ENCODE measurements around the gene CAMKK1. TPM values are rescaled to one million over a fixed set of nuclear protein-coding genes. Genes with fewer than 3 reads are reported as not detected.

The CAMKK1 gene
- total RNA-seq, 2 donors from 2014 or later: 3.0 to 3.2 TPM

DNA sequence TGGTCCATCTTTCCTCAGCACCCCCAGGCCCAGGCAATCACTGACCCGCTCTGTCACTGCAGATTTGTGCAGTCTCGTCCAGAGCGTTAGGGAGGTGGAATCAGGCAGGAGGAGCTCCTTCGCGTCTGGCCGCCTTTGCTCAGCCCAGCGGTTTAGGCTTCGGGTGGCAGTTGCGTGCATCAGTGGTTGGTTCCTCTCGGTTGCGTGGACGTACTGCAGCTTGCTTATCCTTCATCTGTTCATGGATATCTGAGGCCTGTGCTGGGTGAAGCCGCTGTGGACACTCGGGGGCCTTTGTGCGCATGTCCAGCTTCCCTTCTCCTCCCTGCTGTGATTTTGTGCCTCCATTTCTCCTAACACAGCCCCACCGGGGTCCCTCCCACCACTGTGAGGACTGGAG lies 28.2 kb upstream of the CAMKK1 start:
- TF ChIP-seq, protein P1, sequence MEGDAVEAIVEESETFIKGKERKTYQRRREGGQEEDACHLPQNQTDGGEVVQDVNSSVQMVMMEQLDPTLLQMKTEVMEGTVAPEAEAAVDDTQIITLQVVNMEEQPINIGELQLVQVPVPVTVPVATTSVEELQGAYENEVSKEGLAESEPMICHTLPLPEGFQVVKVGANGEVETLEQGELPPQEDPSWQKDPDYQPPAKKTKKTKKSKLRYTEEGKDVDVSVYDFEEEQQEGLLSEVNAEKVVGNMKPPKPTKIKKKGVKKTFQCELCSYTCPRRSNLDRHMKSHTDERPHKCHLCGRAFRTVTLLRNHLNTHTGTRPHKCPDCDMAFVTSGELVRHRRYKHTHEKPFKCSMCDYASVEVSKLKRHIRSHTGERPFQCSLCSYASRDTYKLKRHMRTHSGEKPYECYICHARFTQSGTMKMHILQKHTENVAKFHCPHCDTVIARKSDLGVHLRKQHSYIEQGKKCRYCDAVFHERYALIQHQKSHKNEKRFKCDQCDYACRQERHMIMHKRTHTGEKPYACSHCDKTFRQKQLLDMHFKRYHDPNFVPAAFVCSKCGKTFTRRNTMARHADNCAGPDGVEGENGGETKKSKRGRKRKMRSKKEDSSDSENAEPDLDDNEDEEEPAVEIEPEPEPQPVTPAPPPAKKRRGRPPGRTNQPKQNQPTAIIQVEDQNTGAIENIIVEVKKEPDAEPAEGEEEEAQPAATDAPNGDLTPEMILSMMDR (IDR thresholded peaks at IDR 0.05): no peak
- H3K9me3 ChIP-seq: no peaks in the 10 kb centered on the region
- H3K27ac ChIP-seq: no peak overlapping the region
- no peaks in the 10 kb centered on the region for H3K27me3 ChIP-seq
- no peak overlapping the region for H3K4me3 ChIP-seq
- no peaks in the 10 kb centered on the region for H3K36me3 ChIP-seq
- no peak for DNase-seq (ENCODE audit: low spot score)
- peaks cover 0 to 31% of the 10 kb centered on the region in 2 donors for H3K4me1 ChIP-seq

DNA sequence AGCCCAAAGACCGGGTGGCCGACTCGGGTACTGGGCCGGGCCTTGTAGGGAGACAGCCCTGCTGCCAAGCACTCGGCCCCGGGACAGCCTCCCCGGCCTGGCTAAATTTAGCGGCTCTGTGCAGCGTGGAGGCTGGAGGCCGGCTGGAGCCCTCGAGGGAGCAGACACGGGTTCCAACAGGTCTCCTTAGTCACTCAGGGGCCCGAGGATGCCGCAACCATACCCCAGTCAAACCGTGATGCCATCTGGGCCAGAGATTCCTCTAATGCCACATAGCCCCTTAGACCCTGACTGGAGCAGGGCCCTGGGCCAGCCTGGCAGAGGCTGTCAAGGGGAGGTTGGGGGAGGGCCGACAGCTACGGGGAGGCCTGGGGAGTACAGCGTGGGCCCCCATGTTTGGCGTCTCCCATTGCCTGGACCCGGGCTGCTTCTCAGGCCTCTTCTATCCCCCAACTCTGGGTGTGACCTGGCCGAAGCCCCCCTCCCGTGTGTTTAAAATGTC lies 26.3 kb upstream of the CAMKK1 start:
- H3K27ac ChIP-seq: peak overlapping the region; percentile 35 to 57
- H3K4me1 ChIP-seq: peaks cover 0 to 35% of the 10 kb centered on the region in 2 donors
- H3K27me3 ChIP-seq: no peaks in the 10 kb centered on the region
- no peak overlapping the region for H3K4me3 ChIP-seq
- TF ChIP-seq, protein P1 (IDR thresholded peaks at IDR 0.05): no peak
- no peak for DNase-seq (ENCODE audit: low spot score)
- H3K36me3 ChIP-seq: no peaks in the 10 kb centered on the region
- no peaks in the 10 kb centered on the region for H3K9me3 ChIP-seq

DNA sequence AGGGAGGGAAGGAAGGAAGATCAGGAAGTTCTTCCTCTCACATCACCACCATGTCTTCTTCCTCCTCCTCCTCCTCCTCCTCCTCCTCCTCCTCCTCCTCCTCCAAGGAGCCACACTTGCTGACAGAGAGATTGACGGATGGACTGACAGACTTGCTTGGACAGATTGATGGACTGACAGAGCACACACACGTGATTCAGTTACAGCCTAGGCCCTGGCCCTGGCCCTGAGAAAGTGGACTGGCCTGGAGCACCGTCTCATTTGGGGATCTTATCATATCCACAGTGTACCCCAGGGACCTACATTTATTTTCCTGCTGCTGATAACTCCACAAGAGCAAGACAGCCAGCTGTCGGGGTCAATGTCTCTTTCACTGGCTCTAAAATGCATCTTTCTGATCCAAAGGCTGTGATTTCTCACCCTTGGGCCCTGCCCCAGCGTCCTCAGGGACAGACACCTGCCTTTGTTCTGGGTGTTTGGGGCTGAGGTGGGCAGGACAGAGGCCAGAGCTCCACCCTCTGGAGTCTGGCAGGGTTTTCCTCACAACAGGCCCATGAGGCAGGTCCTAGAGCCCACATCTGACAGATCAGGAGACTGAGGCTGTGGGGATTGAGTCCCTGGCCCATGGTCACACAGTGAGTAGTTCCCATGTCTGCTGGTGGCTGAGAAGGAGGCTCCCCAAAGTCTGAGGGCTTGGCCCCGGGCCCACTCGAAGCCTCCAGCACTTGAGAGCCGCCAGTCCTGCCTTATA lies 25.7 kb upstream of the CAMKK1 start:
- no peaks in the 10 kb centered on the region for H3K9me3 ChIP-seq
- H3K4me3 ChIP-seq: no peak overlapping the region
- TF ChIP-seq, protein P1 (IDR thresholded peaks at IDR 0.05): no peak
- H3K27ac ChIP-seq: peak overlapping the region; percentile 35 to 57
- peaks cover 0 to 41% of the 10 kb centered on the region in 2 donors for H3K4me1 ChIP-seq
- H3K36me3 ChIP-seq: no peaks in the 10 kb centered on the region
- DNase-seq (ENCODE audit: low spot score): no peak
- no peaks in the 10 kb centered on the region for H3K27me3 ChIP-seq

DNA sequence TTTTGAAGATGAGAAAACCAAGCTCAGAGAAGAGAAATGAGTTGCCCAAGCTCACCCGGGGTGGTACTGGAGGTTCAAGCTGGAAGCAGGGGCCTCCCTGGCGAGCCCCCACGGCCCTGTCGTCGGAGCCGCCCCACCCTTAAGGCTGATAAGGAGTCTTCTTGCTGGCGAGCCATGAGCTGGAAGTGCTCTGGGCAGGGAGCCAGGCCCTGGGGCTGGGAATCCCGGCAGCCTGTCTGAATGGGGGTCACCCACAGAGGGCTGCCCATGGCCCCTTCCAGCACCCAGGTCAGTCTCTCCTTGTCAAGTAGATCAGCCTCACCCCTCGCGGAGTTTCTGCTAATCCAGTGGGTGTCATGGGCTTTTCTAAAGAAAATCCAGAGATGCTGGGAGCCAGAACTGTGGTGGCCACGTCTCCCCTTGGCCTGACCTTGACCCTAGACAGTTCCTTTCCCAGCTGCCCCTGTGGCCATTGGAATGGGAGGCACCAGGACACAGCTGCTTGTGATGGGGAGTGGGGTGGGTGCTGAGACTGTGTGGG lies 24.6 kb upstream of the CAMKK1 start:
- Histone ChIP-seq H3K27me3 (no peaks in the 10 kb centered on the region), H3K4me3 (no peak overlapping the region), H3K27ac (peak overlapping the region; percentile 21 to 60), H3K9me3 (no peaks in the 10 kb centered on the region), H3K36me3 (no peaks in the 10 kb centered on the region), H3K4me1 (peaks cover 0 to 42% of the 10 kb centered on the region in 2 donors)
- peak; percentile 76 for DNase-seq (ENCODE audit: low spot score)
- TF ChIP-seq, protein P1 (IDR thresholded peaks at IDR 0.05): no peak

DNA sequence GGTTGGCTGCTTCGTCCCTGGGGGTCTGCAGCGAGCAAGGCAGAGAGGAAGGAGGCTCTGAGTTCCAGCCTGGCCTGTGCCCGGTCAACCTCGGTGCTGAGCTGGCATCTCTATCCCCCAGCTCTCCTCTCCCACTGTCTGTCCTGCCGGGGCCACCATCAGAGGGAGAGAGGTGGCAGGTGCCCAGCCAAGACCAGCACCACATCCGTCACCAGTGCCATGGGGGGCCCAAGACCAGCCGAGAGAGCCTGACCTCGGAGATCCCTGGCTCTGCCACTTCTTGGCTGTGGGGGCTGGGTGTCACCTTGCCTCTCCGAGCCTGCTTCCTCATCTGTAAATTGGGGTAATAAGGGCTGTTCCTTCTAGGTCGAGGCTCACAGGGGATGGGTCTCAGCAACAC lies 24.0 kb upstream of the CAMKK1 start:
- no peak for DNase-seq (ENCODE audit: low spot score)
- Histone ChIP-seq H3K4me1 (peaks cover 0 to 42% of the 10 kb centered on the region in 2 donors), H3K4me3 (no peak overlapping the region), H3K27me3 (no peaks in the 10 kb centered on the region), H3K27ac (peak overlapping the region in 1 of 2 donors; percentile 15), H3K36me3 (no peaks in the 10 kb centered on the region), H3K9me3 (no peaks in the 10 kb centered on the region)
- TF ChIP-seq, protein P1 (IDR thresholded peaks at IDR 0.05): no peak

Measured in right atrium auricular region (tissue), 2 donors.